OCI-LY3 (cell line): Measurements from ENCODE around the gene B4GALT2.

ENCODE experiments used
- H2AFZ ChIP-seq: fragments of 200-600, 300-600 bp; shearing (Covaris generic); 2 replicates; pipeline ENCODE4 v1.6.0; 2014; ENCODE audit warnings: antibody characterized with exemption, low read depth, low read length
- H3K27ac ChIP-seq: fragments of 200-600, 300-600 bp; sonication (generic); 2 replicates; pipeline ENCODE4 v1.5.1; 2014; ENCODE audit warnings: mild to moderate bottlenecking, low read length, moderate library complexity, mixed read lengths
- H3K27me3 ChIP-seq: fragments of 200-600, 300-600 bp; sonication (generic); 2 replicates; pipeline ENCODE4 v1.6.1; 2014; ENCODE audit warnings: low read depth, low read length, mixed read lengths
- H3K36me3 ChIP-seq: fragments of 200-600, 300-600 bp; sonication (generic); replicated peaks from 2 replicates; pipeline ENCODE3; 2014; ENCODE audit warnings: low read depth, low read length, mixed read lengths
- H3K4me1 ChIP-seq: fragments of 300-600, 200-600 bp; sonication (generic); 2 replicates; pipeline ENCODE4 v1.6.1; 2014; ENCODE audit warnings: low read length, mixed read lengths
- H3K4me2 ChIP-seq: fragments of 200-600, 300-600 bp; sonication (generic); 2 replicates; pipeline ENCODE4 v1.6.1; 2014; ENCODE audit warnings: low read length, mixed read lengths
- H3K4me3 ChIP-seq: fragments of 300-600, 200-600 bp; sonication (generic); 2 replicates; pipeline ENCODE4 v1.5.1; 2014; ENCODE audit warnings: antibody characterized with exemption, mild to moderate bottlenecking, low read length, moderate library complexity
- H3K79me2 ChIP-seq: fragments of 300-600, 200-600 bp; shearing (Covaris generic); 2 replicates; pipeline ENCODE4 v1.6.1; 2014; ENCODE audit warnings: mild to moderate bottlenecking, low read length, mixed read lengths
- H3K9ac ChIP-seq: fragments of 300-600, 200-600 bp; shearing (Covaris generic); 2 replicates; pipeline ENCODE4 v1.6.0; 2014; ENCODE audit warnings: mild to moderate bottlenecking, low read length, moderate library complexity
- H3K9me3 ChIP-seq: fragments of 200-600, 300-600 bp; shearing (Covaris generic); 2 replicates; pipeline ENCODE4 v1.6.1; 2014; ENCODE audit warnings: low read length, mixed read lengths; ENCODE audit not compliant: insufficient read depth
- H4K20me1 ChIP-seq: fragments of 200-600, 300-600 bp; sonication (generic); 2 replicates; pipeline ENCODE4 v1.6.1; 2016; ENCODE audit warnings: low read length, mixed read lengths; ENCODE audit not compliant: insufficient read depth
- EZH2phosphoT487 ChIP-seq: fragments of 200-600 bp; shearing (Covaris generic); IDR thresholded peaks from 2 replicates; pipeline ENCODE4 v1.6.1; 2018; ENCODE audit warnings: antibody characterized with exemption, mixed run types, low read depth
- TF ChIP-seq, protein P1 (sequence below): fragments of 200-600, 300-600 bp; sonication (generic); IDR thresholded peaks from 2 replicates; pipeline ENCODE4 v1.5.1; 2014; ENCODE audit warnings: antibody characterized with exemption, low read length, low read depth

The B4GALT2 gene

DNA sequence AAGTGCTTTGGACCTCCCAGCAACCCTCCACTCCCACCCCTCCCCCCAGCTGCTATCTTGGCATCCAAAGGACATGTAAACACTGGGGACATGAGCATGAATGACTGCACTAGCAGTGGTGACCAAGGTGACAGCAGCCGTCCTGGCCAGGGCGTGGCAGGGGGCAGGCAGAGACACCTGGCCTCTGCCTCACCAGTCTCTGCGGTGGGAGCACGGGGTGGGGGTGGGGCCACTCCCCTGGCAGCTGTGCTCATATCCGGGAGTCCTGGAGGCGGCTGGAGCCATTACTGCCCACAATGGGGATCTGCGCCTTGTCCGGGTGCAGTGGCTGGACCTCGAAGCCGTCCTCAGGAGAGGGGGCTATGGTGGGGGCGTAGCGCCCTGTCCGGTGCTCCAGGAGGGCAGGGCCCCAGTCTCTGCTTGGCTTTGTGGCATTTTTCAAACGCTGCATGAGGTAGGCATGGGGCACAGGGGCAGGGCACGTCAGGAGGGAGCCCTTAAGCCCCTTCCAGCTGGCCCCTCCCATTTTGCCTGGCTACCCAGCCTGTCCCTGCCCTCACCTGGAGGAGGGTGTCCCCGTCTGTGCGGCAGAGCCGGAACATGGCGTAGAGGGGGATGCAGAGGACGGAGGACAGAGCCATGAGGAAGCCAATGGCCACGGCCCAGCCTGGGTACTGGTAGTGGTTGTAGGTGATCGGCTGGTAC is 18.4 kb downstream of the B4GALT2 start:
- Histone ChIP-seq H3K27me3 (no peaks in the 10 kb centered on the region), H3K36me3 (no peaks in the 10 kb centered on the region), H3K4me1 (peaks cover 7% of the 10 kb centered on the region; the same call in 1 of the 2 replicates), H3K9me3 (no peaks in the 10 kb centered on the region), H3K4me3 (no peak overlapping the region), H4K20me1 (no peaks in the 10 kb centered on the region), H3K9ac (no peak overlapping the region), H3K4me2 (no peak overlapping the region), H3K79me2 (no peaks in the 10 kb centered on the region), H3K27ac (no peak overlapping the region), H2AFZ (no peak overlapping the region)
- no peak for TF ChIP-seq EZH2phosphoT487
- TF ChIP-seq, protein P1, sequence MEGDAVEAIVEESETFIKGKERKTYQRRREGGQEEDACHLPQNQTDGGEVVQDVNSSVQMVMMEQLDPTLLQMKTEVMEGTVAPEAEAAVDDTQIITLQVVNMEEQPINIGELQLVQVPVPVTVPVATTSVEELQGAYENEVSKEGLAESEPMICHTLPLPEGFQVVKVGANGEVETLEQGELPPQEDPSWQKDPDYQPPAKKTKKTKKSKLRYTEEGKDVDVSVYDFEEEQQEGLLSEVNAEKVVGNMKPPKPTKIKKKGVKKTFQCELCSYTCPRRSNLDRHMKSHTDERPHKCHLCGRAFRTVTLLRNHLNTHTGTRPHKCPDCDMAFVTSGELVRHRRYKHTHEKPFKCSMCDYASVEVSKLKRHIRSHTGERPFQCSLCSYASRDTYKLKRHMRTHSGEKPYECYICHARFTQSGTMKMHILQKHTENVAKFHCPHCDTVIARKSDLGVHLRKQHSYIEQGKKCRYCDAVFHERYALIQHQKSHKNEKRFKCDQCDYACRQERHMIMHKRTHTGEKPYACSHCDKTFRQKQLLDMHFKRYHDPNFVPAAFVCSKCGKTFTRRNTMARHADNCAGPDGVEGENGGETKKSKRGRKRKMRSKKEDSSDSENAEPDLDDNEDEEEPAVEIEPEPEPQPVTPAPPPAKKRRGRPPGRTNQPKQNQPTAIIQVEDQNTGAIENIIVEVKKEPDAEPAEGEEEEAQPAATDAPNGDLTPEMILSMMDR, result no peak

DNA sequence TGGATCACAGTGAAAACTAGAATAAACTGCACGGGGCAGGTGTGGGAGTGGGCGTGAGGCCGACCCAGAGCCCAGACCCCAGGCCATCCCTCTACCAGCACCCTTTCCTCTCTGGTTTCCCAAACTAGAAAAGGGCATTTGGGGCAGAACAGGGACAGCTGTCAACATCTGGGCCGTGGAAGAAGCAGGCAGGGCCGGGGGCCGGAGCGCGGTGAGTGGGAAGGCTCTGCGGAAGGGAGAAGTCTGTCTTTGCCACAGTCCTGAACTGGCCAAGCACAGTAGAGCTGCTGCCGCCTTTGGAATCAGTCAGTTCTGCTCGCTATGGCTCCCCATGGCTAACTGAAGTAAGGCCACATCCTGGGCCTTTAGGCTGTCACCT is 19.0 kb downstream of the B4GALT2 start:
- no peak overlapping the region for H3K4me3 ChIP-seq
- H3K79me2 ChIP-seq, result no peaks in the 10 kb centered on the region
- H3K36me3 ChIP-seq, result no peaks in the 10 kb centered on the region
- H3K27me3 ChIP-seq, result no peaks in the 10 kb centered on the region
- H3K4me1 ChIP-seq, result peaks cover 7% of the 10 kb centered on the region; the same call in 1 of the 2 replicates
- no peak overlapping the region for H3K9ac ChIP-seq
- H3K4me2 ChIP-seq, result no peak overlapping the region
- TF ChIP-seq, protein P1, result no peak
- no peak for TF ChIP-seq EZH2phosphoT487
- no peak overlapping the region for H2AFZ ChIP-seq
- H3K9me3 ChIP-seq, result no peaks in the 10 kb centered on the region
- H3K27ac ChIP-seq, result no peak overlapping the region
- H4K20me1 ChIP-seq, result no peaks in the 10 kb centered on the region

- Histone ChIP-seq H3K4me2 (no peak overlapping the region), H3K4me1 (no peaks in the 10 kb centered on the region), H3K9me3 (no peaks in the 10 kb centered on the region), H3K27me3 (no peaks in the 10 kb centered on the region), H2AFZ (no peak overlapping the region), H3K27ac (no peak overlapping the region), H3K79me2 (no peaks in the 10 kb centered on the region), H4K20me1 (no peaks in the 10 kb centered on the region), H3K36me3 (no peaks in the 10 kb centered on the region), H3K4me3 (no peak overlapping the region), H3K9ac (no peak overlapping the region)
- TF ChIP-seq EZH2phosphoT487, result no peak
- TF ChIP-seq, protein P1, result no peak
Observed at GRCh38 chr1:43999455-43999854, 20.4 kb downstream of the B4GALT2 start.

GRCh38 chr1:44000122-44000665 is 21.2 kb downstream of the B4GALT2 start:
- no peak overlapping the region for H3K27ac ChIP-seq
- no peak overlapping the region for H3K4me3 ChIP-seq
- no peaks in the 10 kb centered on the region for H3K4me1 ChIP-seq
- H4K20me1 ChIP-seq, result no peaks in the 10 kb centered on the region
- H3K4me2 ChIP-seq, result no peak overlapping the region
- no peak overlapping the region for H3K9ac ChIP-seq
- H3K27me3 ChIP-seq, result no peaks in the 10 kb centered on the region
- no peaks in the 10 kb centered on the region for H3K36me3 ChIP-seq
- H3K79me2 ChIP-seq, result no peaks in the 10 kb centered on the region
- TF ChIP-seq EZH2phosphoT487, result no peak
- TF ChIP-seq, protein P1, result no peak
- H3K9me3 ChIP-seq, result no peaks in the 10 kb centered on the region
- no peak overlapping the region for H2AFZ ChIP-seq
